GM21786 (cell line): ENCODE results near the gene CTTN.

Experiments
- ATAC-seq: cut with Tn5 transposase; IDR thresholded peaks from one replicate; pipeline ENCODE4 v1.9.1; 2021; ENCODE audit not compliant: unreplicated experiment

CTTN gene

DNA sequence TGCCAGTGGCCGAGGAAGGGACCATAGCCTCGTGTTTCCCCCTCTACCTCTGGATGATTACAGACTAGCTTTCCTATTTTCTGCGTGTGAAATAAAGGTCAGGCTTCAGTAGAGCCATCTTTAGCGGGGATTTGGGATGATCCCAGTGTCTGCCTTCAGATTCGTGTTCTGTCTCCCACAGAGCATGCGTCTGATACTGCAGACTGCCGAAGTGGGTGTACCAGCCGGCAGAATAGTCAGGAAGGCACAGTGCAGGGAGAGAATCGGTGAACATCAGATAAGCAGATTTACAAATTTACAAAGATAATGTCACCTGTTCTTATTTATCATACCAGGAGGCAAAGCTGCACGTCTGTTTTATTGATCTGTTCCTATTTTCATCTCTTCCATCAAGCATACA, 11.1 kb downstream of the CTTN start:
- no peak for ATAC-seq

DNA sequence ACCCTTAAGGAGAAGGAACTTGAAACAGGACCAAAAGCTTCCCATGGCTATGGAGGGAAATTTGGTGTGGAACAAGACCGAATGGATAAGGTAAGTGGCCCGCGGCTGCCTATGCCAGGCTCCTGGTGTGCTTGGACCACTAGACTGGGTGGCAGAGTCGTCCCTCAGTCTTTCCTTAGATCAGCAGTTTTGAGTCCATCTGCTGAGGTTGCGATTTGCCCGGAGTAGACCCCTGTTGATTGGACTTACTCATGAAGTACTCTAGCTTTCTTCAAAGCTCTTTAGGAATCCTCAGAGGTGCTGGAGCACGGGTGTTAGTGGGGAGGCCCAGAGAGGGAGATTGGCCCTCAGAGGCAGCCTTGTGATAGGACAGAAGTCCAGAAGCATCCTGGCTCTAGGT, 11.5 kb downstream of the CTTN start:
- no peak for ATAC-seq

DNA sequence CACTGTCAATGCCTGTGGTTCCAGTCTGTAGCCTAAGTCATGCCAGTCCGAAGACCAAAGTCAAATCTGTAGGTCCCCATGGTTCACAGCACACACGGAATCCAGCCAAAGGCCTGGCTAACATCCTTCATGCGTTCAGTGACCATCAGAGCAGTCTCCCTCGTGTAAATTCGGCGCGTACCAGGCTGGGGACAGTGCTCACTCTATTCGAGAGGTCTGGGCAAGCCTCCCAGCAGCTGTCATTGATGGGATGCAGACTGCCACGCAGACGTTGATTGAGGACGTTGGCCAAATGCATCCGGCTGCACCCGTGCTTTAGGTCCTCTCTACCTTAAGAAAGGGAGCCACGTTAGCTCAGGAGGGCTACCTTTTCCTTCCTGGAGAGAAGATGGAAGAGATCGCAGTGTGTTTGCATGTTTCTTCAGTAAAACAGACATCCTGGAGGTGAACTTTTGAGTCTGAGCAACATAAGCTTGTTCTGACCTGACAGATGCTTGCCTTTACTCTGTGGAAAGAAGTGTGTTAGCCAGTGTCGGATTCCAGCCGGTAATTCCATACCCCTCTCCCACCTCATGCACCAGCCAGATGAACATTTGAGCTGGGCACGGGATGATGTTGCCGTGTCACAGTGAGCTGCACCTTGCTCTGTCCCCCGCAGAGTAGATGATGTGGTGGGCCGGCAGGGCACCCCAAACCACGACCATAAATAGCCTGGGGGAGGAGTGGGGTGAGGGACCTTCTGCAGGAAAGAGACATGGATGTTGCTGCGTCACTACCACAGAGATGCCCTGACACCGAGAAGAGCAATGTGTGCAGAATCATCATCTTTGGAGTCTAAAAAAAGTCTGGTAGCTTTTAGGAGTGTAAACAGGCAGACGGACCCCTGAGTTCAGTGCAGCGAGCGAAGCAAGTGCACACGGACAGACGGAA, 12.2 kb downstream of the CTTN start:
- no peak for ATAC-seq

DNA sequence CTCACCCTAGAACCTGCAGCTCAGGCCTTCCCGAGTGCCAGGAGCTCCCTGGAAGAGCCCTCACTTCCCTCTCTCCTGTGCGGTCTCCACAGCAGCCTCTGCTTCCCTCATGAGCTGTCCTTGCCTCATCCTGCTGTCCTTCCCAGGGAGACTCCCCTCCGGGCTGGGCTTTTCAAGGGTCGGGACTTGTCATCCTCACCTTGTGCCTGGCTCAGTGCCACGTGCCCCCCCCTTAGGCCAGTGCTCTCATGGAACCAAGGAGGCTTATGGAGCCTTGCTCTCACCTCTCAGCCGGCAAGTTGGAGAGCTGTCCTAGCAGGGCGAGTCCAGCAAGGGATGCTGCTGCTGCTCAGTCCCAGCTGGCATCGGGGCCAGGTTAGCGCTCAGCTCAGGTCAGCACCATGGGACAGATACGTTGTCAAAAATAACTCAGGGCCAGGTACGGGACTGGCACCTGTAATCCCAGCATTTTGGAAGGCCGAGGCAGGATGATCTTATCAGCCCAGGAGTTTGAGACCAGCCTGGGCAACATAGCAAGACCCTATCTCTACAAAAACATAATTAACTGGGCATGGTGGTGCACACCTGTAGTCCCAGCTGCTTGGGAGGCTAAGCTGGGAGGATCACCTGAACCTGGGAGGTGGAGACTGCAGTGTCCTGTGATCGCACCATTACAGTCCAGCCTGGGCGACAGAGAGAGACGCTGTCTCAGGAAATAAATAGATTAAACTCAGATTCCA, 13.6 kb downstream of the CTTN start:
- no peak for ATAC-seq

DNA sequence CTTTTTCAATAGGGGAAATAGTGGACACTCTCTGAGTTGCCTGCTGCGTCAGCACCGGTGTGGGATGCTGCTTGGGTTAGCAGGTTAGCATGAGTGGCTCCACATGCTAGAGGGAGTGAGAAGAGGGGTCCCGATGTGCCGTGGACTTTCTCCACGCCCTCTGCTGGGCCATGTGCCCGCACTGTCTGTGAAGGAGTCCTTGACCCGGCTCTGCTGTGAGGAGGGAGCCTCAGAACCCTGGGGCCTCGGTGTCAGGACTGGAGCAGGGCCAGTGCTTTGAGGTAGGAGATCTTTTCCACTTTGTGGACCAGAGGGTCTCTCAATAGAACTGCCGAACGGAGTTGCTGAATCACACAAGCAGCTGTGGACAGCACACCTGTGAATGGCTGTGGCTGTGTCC, 14.8 kb downstream of the CTTN start:
- ATAC-seq, result no peak

DNA sequence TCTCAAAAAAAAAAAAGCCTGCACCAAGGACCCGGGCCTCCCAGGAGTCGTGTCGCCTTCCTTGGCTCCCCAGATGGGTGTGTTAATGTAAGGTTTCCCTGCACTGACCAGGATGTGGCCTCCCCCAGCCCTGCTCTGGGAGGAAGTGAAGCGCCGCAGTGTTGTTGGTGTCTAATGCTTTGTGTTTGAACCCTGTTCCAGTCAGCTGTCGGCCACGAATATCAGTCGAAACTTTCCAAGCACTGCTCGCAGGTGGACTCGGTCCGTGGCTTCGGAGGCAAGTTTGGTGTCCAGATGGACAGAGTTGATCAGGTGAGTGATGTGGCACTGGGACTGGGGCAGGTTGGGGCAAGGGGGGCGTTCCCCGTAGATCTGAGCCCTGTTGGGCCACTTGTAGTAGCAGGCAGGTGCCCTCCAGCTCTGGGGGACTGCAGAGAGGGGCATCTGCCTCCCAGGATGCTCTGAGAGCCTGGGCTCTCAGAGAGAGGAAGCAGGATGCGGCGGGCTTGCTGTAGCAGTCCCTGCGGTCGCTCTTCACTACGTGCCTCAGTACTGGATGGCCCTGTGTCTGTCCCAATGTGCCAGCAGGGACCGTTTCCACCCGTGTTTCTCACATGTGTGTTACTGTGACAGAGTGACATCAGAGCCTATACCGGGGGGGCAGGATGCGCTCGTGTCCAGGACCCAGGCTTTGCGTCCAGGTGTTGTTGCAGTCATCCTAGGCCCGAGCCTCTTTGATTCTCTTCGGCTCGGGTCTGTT, 16.2 kb downstream of the CTTN start:
- ATAC-seq, result no peak

DNA sequence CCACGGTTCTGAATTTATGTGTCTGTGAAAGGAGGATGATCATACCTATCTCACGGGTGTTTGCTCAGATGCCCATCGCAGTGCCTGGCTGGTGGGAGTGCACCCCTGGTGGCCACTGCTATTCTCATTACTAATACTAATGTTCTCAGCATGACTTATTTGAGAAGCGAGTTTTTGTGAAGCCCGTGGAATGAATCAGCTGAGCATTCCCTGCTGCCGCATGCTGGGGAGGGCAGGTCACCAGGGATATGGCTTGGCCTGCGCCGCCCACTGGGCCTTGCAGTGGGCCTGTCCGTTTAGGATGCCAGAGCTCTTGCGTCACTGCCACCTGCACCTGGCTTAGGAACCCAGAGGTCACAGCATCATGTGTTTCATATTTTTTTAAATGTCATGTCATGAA, 16.9 kb downstream of the CTTN start:
- ATAC-seq, result no peak

DNA sequence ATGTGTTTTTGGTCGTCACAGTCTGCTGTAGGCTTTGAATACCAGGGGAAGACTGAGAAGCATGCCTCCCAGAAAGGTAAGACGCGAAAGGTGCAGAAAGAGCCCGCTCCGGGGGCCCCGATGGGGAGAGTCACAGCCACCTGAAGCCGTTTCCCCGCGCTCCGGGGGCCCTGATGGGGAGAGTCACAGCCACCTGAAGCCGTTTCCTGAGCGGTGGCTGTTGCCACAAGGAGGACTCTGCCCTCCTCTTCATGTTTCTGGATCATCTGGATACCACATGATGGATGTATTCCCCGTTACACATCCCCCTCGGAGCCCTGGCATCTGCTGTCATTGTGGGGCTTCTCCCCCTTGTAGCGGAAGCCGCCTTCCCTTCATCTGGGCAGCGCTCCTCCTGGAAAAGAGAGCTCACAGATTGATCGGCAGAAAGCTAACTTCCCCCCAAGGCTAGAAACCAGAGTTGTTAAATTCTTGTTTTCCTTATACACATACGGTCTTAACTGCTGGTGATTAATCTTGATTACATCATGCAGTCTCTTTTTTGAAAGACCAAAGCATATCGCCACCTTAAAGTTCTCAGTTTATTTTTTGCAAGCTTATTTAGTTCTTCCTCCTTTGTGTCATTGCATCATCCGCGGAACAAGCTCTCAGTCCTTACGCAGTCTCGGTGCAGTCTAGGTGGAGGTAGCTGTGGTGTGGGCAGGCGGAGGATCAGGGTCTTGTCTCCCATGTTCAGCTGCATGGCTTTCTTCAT, 17.5 kb downstream of the CTTN start:
- no peak for ATAC-seq

DNA sequence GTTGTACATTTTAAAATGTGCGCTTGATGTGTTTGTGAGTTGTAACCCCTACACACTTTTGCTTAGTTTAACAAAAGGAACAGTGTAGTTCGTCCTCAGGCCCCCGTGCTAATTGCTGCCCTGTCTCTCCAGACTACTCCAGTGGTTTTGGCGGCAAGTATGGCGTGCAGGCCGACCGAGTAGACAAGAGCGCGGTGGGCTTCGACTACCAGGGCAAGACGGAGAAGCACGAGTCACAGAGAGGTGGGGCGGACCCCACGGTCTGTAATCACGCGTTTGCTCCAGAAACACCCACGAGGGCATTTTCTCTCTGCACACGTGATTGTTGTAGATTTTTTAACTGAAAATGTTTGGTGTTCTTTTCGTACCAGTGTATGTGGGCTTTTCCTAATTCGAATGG, 18.6 kb downstream of the CTTN start:
- ATAC-seq, result no peak

DNA sequence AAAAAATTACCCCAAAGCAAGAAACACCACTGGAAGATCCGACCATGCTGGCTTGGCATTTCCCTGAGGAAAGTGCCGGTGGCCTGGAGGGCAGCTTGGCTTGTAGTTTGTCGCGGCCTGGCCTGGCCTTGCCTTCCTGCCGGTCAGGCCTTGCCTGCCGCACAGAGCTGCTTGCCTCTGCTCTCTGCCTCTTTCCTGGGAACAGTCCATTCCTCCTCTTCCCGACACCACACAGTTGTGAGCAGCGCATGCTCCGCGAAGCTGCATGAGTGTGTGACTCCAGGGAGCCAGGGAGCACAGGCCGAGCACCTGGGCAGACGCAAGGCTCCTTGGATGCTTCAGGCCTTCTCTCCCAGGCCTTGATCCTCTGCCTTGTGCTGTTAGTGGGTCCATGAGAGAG, 19.8 kb downstream of the CTTN start:
- no peak for ATAC-seq

DNA sequence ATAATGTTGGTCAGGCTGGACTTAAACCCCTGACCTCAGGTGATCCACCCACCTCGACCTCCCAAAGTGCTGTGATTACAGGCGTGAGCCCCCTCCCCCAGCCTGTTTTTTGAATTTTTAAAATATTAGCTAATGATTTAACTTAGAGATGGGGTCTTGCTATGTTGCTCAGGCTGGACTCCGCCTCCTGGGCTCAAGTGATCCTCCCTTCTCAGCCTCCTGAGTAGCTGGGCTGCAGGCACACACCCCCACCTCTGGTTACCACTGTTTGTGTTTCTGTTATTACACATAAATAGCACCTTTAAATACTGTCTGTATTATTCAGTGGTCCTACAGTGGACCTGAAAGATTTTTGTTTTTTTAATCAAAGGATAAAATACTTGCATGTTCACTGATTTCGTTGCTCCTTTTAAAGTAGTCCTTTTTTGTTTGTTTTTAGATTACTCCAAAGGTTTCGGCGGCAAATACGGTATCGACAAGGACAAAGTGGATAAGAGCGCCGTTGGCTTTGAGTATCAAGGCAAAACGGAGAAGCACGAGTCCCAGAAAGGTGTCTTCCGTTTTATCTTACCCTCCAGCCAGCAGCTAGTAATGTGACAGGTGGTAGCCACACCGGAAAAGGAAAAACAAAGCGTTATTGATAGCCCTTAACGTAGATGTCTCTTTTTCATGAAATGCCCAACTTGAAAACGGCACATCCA, 21.1 kb downstream of the CTTN start:
- ATAC-seq, result no peak

DNA sequence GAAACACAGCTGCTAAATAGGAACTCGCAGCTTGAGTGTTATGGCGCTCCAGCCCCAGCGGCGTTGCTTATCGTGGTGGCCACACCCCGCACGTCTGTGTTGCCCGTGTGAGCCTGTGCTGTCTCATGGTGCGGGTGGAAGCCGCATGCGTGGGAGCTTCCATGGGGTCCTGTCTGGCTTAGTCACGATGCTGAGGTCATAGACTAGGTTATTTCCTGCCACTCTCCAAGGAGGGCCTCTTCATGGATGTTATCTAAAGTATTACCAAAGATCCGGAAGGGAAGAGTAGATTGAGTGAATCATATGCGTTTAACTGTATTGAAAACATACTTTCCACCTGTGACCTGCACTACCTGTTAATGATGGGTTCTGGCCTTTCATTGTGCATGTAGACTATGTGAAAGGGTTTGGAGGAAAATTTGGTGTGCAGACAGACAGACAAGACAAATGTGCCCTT, 21.7 kb downstream of the CTTN start:
- ATAC-seq, result no peak

DNA sequence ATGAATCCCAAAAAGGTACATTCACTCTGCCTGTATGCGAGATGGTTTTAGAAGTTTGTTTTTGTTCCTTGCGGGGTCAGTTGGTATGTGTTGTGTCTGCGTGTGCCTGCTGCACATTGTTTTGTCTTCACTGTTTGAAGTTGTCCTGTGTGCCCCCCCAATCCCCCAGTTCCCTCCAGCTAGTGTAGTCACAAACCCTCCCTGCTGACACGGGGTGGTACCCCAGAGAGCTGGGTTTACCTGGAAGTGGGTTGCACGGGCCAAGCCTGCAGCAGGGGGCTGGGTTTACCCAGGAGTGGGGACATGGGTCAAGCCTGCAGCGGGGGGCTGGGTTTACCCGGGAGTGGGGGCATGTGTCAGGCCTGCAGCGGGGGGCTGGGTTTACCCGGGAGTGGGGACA, 22.2 kb downstream of the CTTN start:
- no peak for ATAC-seq

DNA sequence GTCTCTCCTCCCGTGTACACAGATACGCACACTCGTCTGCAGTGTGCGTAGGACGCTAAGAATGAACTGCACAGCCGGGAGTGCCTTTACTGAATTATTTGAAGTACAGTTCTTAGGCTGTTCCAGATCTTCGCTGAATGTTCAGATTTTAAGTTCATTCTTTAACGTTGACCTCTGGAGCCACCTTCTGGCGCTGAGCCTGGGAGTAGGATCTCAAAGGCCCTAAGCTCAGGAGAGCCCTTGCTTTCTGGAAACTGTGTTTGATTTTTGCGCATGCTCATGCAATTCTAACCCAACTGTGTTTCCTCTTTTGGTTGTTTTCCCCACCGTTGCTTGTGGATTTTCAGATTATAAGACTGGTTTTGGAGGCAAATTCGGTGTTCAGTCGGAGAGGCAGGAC, 22.8 kb downstream of the CTTN start:
- no peak for ATAC-seq

DNA sequence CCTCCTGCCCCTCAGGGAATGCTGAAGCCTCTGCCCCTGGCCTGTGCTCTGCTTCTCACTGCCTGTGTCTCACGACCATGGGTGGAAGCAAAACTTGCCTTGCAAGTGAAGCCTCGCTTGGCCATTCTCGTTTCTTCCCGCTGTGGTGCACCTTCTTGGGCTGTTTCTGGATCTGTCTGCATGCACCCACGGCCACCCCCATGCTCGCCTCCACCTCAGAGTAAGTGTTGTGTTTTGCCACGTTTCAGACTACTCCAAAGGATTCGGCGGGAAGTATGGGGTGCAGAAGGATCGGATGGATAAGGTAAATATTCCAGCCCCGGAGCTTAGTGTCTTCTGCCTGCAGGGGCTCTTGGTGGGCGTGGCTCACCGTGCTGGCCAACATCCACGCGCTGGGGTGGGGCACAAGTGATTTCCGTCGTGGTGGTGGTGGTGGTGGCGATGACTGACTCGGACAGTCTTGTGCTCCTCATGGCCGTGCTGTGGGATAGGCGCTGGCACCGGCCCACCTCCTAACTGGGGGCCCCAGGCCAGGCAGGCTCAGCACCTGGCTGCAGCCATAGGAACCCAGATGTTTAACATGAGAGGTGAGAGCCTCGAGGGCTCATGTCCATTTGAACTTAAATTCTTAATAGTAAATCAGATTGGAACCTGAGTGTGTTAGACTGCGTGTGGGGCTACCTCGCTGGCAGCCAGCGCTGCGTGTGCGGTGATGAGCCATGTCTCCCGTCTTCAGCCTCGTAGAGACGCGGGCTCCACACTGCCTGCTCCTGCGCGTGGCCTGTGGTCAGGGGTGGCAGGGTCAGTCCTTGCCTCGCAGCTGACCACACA, 24.6 kb downstream of the CTTN start:
- ATAC-seq, result no peak

DNA sequence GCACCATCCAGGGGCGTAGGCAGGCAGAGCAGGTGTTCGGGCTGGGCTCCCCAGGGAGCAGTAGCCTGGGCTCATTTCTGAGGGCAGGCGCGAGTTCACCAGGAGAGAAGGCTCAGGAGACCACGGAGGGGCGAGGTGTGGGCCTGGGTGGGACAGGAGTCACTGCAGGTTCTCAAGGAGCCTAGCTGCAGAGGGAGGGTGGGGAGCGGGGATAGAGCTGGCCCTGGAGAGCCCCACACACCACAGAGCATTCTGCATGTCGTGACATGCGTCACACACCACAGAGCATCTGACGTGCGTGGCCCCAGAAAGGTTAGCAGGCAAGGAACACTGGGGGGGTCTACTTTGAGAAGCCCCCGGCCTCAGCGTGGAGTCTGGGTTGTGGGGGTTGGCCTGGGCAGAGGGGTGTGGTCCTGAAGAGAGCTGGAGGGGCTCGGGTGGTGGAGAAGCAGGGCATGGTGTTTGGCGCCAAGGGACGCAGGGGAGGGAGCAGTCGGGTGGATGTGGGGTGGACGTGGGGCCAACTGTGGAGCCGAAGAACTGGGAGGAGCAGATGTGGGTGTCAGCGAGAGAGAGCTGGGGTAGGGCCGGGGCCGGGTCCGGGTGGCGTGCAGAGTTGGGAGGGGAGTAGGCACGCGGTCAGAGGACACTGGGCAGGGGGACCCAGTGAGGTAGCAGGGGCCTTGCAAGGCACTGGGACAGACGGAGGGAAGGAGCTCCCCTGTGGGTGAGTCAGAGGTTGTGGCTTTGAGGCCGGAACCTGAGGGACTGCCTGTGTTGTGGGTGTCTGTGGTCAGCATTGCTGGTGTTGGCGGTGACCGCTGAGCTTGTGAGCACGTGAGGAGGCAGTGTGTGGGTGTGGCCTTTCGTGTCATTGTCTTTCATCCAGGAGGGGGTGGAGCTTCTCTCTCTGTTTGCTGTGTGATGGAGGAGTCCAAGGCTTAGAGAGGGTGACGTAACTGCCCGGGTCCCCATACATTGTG, 25.5 kb downstream of the CTTN start:
- no peak for ATAC-seq

DNA sequence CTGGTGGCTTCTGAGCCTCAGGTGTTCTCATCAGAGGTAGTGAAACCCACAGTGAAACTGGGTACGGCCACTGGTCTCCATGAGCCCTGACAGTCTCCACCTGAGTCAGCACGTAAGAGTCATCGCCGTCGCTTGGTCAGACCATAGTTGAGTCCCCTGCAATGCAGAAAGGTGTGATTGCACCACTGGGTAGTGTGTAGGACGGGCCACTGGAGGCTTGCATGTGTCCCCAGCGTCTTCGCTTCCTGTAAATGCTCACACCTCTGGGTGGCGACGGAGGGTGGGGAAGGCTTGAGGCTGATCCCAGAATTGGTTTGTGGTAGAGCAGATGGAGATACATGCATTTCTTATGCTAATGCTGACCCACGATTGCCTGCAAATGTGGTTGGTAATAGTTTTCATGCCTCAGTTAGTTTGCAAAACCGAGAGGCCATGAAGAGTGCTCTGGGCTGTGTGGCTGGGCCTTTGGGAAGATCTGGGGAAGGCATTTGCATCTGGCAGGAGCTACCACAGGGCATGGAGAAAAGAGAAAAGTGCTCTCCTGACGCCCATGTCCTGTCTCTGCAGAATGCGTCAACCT, 26.5 kb downstream of the CTTN start:
- no peak for ATAC-seq

DNA sequence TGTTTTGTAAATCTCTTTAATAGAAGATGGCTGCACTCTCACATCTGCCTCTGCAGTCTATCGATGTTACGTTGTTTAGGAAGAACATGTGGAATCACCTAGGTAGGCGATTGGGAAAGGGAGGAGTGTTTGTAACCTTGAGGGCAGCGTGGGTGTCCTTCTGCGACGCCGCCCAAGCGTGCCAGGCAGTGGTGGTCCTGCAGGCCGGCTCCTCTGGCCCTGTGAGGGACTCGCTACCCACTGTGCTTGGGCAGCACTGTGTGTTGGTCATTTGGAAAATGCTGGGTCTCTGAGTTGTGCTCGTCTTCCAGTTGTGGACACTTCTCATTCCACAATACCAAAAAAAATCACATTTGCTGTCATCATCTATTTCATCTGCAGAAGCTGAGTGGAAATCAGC, 29.1 kb downstream of the CTTN start:
- ATAC-seq, result no peak
